GM21723 (cell line): ENCODE results near the gene FSIP1.

Experiments used
- ATAC-seq: cut with Tn5 transposase; IDR thresholded peaks from one replicate; pipeline ENCODE4 v1.9.1; 2021; ENCODE audit warnings: mild to moderate bottlenecking, moderate library complexity; ENCODE audit not compliant: unreplicated experiment

The FSIP1 gene

GRCh38 chr15:39624806-39625205 lies 157.8 kb downstream of the FSIP1 start:
- peak; percentile 41 for ATAC-seq

GRCh38 chr15:39623529-39623931 lies 159.1 kb downstream of the FSIP1 start:
- ATAC-seq = peak; percentile 85

DNA sequence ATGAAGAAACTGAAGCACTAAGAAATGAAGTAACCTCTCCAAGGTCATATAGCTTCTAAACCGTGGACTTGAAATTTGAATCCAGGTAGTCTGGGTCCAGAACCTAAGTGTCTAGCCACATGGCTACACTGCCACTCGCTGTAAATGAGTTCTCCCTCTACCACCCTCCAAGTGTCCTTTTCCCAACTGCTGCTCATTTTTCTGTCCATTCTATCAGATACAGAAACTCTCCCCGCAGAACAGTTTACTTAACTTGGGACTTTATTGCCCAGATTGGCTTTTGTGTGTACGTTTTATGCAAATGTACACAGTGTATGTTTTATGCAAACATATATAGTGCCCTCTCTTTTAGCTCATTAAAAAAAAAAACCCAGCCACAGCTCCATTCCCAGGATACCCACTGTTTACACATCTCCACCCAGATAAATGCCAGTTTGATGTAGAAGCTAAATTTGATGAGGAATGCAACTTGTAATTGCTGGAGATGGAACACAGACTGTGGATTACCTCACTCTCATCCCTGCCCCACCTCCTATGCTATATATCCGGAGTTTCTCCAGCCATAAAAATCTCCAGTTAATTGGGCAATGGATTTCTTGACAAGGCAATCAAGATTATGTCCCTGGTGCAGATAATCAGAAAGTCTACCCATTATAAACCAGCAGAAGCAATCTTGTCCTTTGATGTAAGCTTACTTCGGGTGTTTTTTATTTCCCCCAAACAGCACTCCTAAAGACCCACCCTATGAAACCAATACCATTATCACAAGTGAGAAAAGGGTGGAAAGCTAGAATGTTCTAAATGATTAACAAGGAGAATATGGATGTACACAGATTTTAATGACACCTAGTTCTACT lies 159.8 kb downstream of the FSIP1 start:
- no peak for ATAC-seq

- ATAC-seq = no peak
Observed at GRCh38 chr15:39621976-39622375, 160.7 kb downstream of the FSIP1 start.

DNA sequence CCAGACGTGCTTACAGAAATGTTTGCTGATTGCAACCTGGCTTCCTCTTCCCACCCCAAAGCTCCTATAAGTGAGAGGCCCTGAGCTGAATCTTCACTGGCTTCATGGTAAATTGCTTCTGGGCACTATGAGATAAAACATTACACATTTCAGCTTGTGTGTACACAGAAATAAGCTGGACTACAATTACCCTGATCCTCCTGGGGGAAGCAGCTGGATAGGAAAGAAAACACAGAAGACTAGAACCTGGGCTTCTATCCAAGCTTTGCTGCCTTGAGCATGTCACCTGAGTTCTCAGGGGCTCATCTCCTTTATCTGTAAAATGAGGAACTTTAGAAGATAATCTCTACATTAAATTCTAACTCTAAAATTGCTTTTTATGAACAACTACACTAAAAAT lies 161.4 kb downstream of the FSIP1 start:
- no peak for ATAC-seq

DNA sequence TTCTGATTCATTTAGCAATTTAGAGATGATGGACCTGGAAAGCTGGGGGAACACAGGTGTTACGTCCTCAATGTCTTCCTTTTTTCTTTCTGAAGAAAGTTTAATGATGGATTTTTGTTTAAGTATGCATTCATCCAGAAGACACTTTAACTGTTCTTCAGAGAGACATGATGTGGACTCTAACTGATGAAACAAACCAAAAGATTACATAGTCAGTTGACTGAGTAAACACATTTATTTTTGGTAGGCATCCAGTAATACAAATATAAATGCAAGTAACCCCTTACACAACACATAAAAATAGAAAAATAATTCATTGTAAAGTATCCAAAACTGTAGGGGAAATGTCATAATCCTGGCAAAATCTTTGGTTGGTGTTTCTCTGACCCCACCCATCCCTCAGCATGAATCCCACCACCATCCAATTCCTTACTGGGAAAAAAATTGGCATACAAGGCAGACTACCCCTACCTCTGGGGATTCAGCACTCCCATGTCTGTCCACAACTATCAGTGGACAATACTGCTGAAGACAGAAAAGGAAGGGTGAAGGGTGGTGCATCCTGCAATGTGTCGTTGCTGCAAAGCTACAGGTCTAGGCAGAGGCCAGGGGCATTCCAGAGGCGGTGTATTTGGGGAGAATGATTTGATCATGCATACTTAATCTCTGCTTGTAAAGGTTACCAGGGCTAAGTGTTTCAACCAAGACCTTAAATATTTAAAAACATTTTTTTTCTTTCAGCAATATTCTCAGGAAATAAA lies 164.4 kb downstream of the FSIP1 start:
- no peak for ATAC-seq

- ATAC-seq = no peak
Observed at GRCh38 chr15:39616731-39617455, 165.7 kb downstream of the FSIP1 start.

DNA sequence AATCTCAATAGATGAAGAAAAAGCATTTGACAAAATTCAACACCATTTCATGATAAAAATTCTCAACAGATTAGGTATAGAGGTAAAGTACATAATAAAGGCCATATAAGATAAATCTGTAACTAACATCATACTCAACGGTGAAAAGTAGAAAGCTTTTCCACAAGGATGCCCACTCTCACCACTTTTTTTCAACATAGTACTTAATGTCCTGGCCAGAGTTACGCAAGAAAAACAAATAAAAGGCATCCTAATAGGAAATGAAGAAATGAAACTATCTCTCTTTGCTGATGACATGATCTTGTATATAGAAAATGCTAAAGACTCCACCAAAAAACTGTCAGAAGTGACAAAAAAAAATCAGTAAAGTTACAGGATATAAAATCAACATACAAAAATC lies 168.8 kb downstream of the FSIP1 start:
- no peak for ATAC-seq

DNA sequence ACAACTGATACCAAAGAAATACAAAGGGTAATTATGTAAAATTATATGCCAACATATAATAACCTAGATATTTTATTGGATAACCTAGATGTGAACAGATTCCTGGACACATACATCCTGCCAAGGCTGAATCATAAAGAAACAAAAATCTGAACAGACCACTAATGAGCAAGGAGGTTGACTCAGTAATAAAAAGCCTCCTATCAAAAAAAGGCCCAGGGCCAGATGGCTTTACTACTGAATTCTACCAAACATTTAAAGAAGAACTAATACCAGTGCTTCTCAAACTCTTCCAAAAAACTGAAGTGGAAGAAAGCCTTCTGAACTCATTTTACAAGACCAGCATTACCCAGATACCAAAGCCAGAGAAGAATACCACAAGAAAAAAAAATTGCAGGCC lies 169.4 kb downstream of the FSIP1 start:
- no peak for ATAC-seq

DNA sequence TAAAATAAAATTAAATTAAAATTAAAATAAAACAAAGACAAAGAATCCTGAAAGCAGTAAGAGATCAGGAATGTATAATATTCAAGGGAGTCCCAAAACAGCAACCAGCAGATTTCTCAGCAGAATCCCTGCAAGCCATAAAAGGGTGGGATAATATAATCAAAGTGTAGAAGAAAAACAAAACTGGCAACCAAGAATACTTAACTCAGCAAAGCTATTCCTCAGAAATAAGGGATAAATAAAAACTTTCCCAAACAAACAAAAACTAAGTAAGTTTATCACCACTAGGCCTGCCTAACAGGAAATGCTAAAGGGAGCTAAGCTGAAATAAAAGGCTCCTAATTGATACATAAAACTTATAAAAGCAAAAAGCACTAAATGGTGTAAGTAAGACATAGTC lies 172.0 kb downstream of the FSIP1 start:
- no peak for ATAC-seq

GRCh38 chr15:39609166-39609916 lies 173.3 kb downstream of the FSIP1 start:
- ATAC-seq = no peak

GRCh38 chr15:39608185-39609139 lies 174.2 kb downstream of the FSIP1 start:
- ATAC-seq = no peak

DNA sequence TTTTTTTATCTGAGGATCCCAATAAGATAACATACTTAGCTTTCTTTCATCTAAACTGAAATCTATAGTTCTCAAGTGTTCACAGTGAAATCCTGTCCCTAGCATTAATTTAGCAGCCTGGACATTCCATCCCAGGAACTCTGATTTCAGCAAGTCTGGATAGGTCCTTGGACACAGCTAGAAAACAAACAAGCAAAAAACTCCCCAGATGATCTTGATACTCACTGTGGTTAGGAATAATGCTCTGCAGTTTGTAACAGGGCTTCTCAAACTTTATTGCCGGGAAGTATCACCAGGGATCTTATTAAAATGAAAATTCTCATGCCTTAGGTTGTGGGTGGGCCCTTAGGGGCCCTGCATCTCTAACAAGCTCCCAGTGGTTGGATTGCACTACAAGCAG lies 177.5 kb downstream of the FSIP1 start:
- ATAC-seq = no peak

GRCh38 chr15:39602143-39602542 lies 180.5 kb downstream of the FSIP1 start:
- no peak for ATAC-seq

- no peak for ATAC-seq
Observed at GRCh38 chr15:39599871-39600270, 182.8 kb downstream of the FSIP1 start.

DNA sequence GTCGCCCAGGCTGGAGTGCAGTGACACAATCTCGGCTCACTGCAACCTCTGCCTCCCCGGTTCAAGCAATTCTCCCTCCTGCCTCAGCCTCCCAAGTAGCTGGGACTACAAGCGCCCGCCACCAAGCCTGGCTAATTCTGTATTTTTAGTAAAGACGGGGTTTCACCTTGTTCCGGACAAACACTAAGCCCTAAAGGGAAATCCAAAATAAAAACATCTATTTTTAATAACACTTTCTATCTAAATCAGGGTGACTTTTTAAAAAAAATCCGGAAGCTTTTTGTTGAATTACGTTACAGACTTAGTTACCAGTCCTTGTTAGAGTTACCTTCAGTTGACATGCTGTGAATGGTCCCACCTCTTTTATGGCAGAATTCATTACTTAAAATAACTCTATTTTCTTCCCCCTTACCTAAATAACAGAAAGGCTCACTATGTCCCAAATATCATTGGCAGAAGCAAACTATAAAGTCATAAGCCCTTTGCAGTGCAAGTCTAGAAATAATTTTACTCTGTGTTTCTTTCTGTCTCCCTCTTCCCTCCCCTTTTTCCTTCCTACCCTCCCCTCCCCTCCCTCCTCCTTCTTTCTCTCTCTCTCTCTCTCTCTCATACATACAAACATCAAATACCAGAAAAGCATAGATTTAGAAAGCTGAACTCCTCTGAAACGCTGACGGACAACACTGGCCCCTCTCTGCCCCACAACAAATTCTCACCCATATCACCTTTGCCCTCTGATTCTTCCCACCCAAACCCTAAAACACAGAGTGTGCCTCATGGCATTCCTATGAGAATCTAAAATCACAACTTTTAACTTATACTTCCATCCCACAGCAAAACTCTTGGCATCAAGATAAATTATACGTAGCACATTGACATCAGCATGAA lies 183.4 kb downstream of the FSIP1 start:
- no peak for ATAC-seq

DNA sequence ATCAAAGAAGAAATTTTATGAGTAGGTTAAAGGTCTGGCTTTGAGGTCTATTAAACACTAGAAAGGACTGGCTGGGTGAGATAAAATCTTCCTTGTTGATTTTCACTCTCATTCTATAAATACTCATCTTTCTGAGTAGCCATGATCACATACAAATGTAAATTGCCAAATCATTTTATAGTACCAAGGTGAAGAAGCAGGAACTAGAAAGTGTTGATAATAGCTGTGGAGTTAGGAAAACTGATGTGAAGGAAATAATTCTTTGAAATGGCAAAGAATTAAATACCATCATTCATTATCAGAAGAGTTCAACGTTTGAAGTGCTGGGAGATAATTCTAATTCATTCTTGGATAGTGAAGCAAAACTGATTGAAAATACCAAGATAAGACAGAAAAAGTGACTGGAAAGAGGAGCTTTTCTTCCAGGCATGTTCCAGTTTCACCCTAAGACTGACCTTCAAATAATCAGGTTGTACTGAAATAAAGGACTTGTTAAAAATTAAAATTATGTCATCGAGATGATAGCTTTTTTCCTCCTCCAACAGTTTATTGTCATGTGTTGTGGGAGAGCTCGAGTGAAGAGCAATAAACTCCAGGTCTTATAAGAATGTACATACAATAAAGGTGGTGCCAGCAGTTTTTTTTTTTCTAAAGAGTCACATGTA lies 184.3 kb downstream of the FSIP1 start:
- no peak for ATAC-seq

- ATAC-seq = no peak
Observed at GRCh38 chr15:39597751-39598185, 184.9 kb downstream of the FSIP1 start.
